DMS53 treated with DMSO at 0.1 percent for 48 hours (cell line): Measurements from ENCODE around the gene TP53TG5.
"Not testable (repeated sequence)": the region's sequence is repeated elsewhere in the genome, so short reads cannot be mapped to it uniquely, and the experiment has no call there.

ENCODE experiments used
- DNase-seq: peaks from one replicate; lab custom pipeline; 2025; ENCODE audit not compliant: unreplicated experiment; lab: John Stamatoyannopoulos, UW

Gene TP53TG5

GRCh38 chr20:45366631-45367030, 11.5 kb downstream of the TP53TG5 start:
- DNase-seq = no peak

- no peak for DNase-seq
Observed at GRCh38 chr20:45366192-45366591, 11.9 kb downstream of the TP53TG5 start.

- DNase-seq = no peak
Observed at GRCh38 chr20:45365444-45365970, 12.6 kb downstream of the TP53TG5 start.

- DNase-seq = no peak
Observed at GRCh38 chr20:45363611-45364492, 14.3 kb downstream of the TP53TG5 start.

GRCh38 chr20:45362804-45363610, 15.1 kb downstream of the TP53TG5 start, which contains the start of gene SYS1:
SYS1 (plus strand) TSS chr20:45363156; CDS start chr20:45363532, 376 bp downstream.
- DNase-seq = peak; percentile 98

- DNase-seq = no peak
Observed at GRCh38 chr20:45361793-45362192, 16.3 kb downstream of the TP53TG5 start.

GRCh38 chr20:45359406-45360148, 18.5 kb downstream of the TP53TG5 start:
- no peak for DNase-seq

- no peak for DNase-seq
Observed at GRCh38 chr20:45359069-45359405, 19.1 kb downstream of the TP53TG5 start.

GRCh38 chr20:45358282-45359068, 19.6 kb downstream of the TP53TG5 start:
- no peak for DNase-seq

GRCh38 chr20:45355209-45356084, 22.7 kb downstream of the TP53TG5 start:
- DNase-seq = peak; percentile 8

- DNase-seq = no peak
Observed at GRCh38 chr20:45354423-45355208, 23.5 kb downstream of the TP53TG5 start.

- DNase-seq = no peak
Observed at GRCh38 chr20:45353746-45354145, 24.4 kb downstream of the TP53TG5 start.

GRCh38 chr20:45352729-45353128, 25.4 kb downstream of the TP53TG5 start:
- no peak for DNase-seq

- DNase-seq = not testable (repeated sequence)
Observed at GRCh38 chr20:45350795-45351194, 27.3 kb downstream of the TP53TG5 start.

GRCh38 chr20:45350217-45350616, 27.9 kb downstream of the TP53TG5 start:
- no peak for DNase-seq

GRCh38 chr20:45347936-45348778, 30.0 kb downstream of the TP53TG5 start, which contains the start of gene SDC4:
SDC4 (minus strand) TSS chr20:45348424; CDS start chr20:45348384, 40 bp downstream.
- DNase-seq = peak; percentile 14

- DNase-seq = no peak
Observed at GRCh38 chr20:45347297-45347935, 30.7 kb downstream of the TP53TG5 start.
